GM19193 (cell line): ENCODE data around the gene ZNF646.

ENCODE experiments used
- POLR2A ChIP-seq: IDR thresholded peaks from 4 replicates; pipeline ENCODE4 v1.6.1; 2011; ENCODE audit not compliant: insufficient read depth, insufficient read length; ENCODE audit errors: extremely low read depth

Gene ZNF646

GRCh38 chr16:31050280-31051030 is 23.8 kb upstream of the ZNF646 start:
- TF ChIP-seq POLR2A: no peak

- no peak for TF ChIP-seq POLR2A
Observed at GRCh38 chr16:31052114-31052513, 22.1 kb upstream of the ZNF646 start.

- no peak for TF ChIP-seq POLR2A
Observed at GRCh38 chr16:31055613-31056012, 18.6 kb upstream of the ZNF646 start.

- no peak for TF ChIP-seq POLR2A
Observed at GRCh38 chr16:31061126-31061812, 13.0 kb upstream of the ZNF646 start.

GRCh38 chr16:31061813-31062440 is 12.3 kb upstream of the ZNF646 start:
- no peak for TF ChIP-seq POLR2A

GRCh38 chr16:31063495-31063842 is 10.8 kb upstream of the ZNF646 start:
- no peak for TF ChIP-seq POLR2A

GRCh38 chr16:31063843-31064611 is 10.2 kb upstream of the ZNF646 start:
- TF ChIP-seq POLR2A: no peak

GRCh38 chr16:31064882-31065461 is 9.2 kb upstream of the ZNF646 start:
- TF ChIP-seq POLR2A: no peak

- TF ChIP-seq POLR2A: no peak
Observed at GRCh38 chr16:31067342-31067741, 6.9 kb upstream of the ZNF646 start.

GRCh38 chr16:31071861-31072260 is 2.4 kb upstream of the ZNF646 start:
- TF ChIP-seq POLR2A: no peak

GRCh38 chr16:31072540-31073141 is 1.6 kb upstream of the ZNF646 start:
- no peak for TF ChIP-seq POLR2A

GRCh38 chr16:31073142-31073969 is 866 bp upstream of the ZNF646 start:
- TF ChIP-seq POLR2A: peak; percentile 55

- no peak for TF ChIP-seq POLR2A
Observed at GRCh38 chr16:31074814-31075183, 577 bp downstream of the ZNF646 start.

GRCh38 chr16:31076319-31076718 is 2.1 kb downstream of the ZNF646 start:
- no peak for TF ChIP-seq POLR2A
